Tibial artery (tissue), 4 donors: ENCODE data around the gene OGFOD2.

Experiments
- DNase-seq, 2 donors: peaks; one replicate each; pipeline ENCODE4 v3.0.0-alpha.2; 2019
- H3K27ac ChIP-seq, 2 donors: fragments of 200-600 bp; sonication (generic) in 1 of 2; 1 replicate in 1 of 2; 2 replicates in 1 of 2; pipeline ENCODE4 v1.5.1; 2018 to 2019; ENCODE audit warnings: mild to moderate bottlenecking in 1 of 2
- H3K27me3 ChIP-seq, 2 donors: fragments of 200-600 bp; sonication (generic) in 1 of 2; one replicate each; pipeline versions ENCODE4 v1.5.1 to v1.6.0; 2016 to 2019
- H3K36me3 ChIP-seq, 3 donors: fragments of 200-600 bp; sonication (generic) in 2 of 3; one replicate each; pipeline ENCODE4 v1.5.1; 2016 to 2019; ENCODE audit warnings: mild to moderate bottlenecking in 2 of 3
- H3K4me1 ChIP-seq, 4 donors: fragments of 200-600 bp; sonication (generic) in 2 of 4; 1 replicate in 3 of 4; 2 replicates in 1 of 4; pipeline ENCODE4 v1.5.1; 2016 to 2019
- H3K4me3 ChIP-seq, 2 donors: fragments of 200-600 bp; sonication (generic) in 1 of 2; 1 replicate in 1 of 2; 2 replicates in 1 of 2; pipeline ENCODE4 v1.5.1; 2018 to 2019; ENCODE audit warnings: mild to moderate bottlenecking in 2 of 2
- H3K9me3 ChIP-seq, 3 donors: fragments of 200-600 bp; sonication (generic) in 1 of 3; one replicate each; pipeline ENCODE4 v1.5.1; 2016 to 2019
- CTCF ChIP-seq, 2 experiments: fragments of 200-600 bp in 1 of 2; fragments of 450-650 bp in 1 of 2; IDR thresholded peaks; one replicate each; pipeline ENCODE4 v1.5.1; 2017 to 2019; ENCODE audit warnings: antibody characterized with exemption in 2 of 2, mild to moderate bottlenecking in 1 of 2, moderate library complexity in 1 of 2
- intact Hi-C: fragments of 100-400 bp; cut with DNase I; formaldehyde crosslinking; loops from one replicate; pipeline ENCODE4 v1.15.0; 2023; ENCODE audit warnings: low total_unique reads

Gene OGFOD2

GRCh38 chr12:122976648-122976975 lies 1.6 kb downstream of the OGFOD2 start:
- peak in 1 of 2 donors; percentile 62 for DNase-seq
- H3K36me3 ChIP-seq, result peaks cover 0 to 19% (median under 1%) of the 10 kb centered on the region in 3 donors
- TF ChIP-seq CTCF (IDR thresholded peaks at IDR 0.05), result no peak
- H3K27ac ChIP-seq, result no peak overlapping the region
- H3K4me3 ChIP-seq, result peak overlapping the region; percentile 90 to 99
- H3K9me3 ChIP-seq, result no peaks in the 10 kb centered on the region
- intact Hi-C loops, result no loop called here
- H3K4me1 ChIP-seq, result peaks cover 0 to 64% (median 54%) of the 10 kb centered on the region in 4 donors
- no peaks in the 10 kb centered on the region for H3K27me3 ChIP-seq

GRCh38 chr12:122977153-122977552 lies 2.1 kb downstream of the OGFOD2 start:
- Histone ChIP-seq H3K4me1 (peaks cover 1 to 70% (median 59%) of the 10 kb centered on the region in 4 donors), H3K27ac (no peak overlapping the region), H3K36me3 (peaks cover 0 to 24% (median 5%) of the 10 kb centered on the region in 3 donors), H3K27me3 (no peaks in the 10 kb centered on the region), H3K4me3 (no peak overlapping the region), H3K9me3 (no peaks in the 10 kb centered on the region)
- TF ChIP-seq CTCF (IDR thresholded peaks at IDR 0.05), result no peak
- intact Hi-C loops, result no loop called here
- no peak for DNase-seq

- TF ChIP-seq CTCF (IDR thresholded peaks at IDR 0.05), result no peak
- intact Hi-C loops, result no loop called here
- no peaks in the 10 kb centered on the region for H3K9me3 ChIP-seq
- H3K27me3 ChIP-seq, result no peaks in the 10 kb centered on the region
- peaks cover 0 to 31% (median 12%) of the 10 kb centered on the region in 3 donors for H3K36me3 ChIP-seq
- DNase-seq, result no peak
- H3K4me1 ChIP-seq, result peaks cover 8 to 76% (median 66%) of the 10 kb centered on the region in 4 donors
- H3K4me3 ChIP-seq, result no peak overlapping the region
- H3K27ac ChIP-seq, result no peak overlapping the region
Observed at GRCh38 chr12:122977655-122978392, 2.8 kb downstream of the OGFOD2 start.

- Histone ChIP-seq H3K36me3 (peaks cover 0 to 36% (median 16%) of the 10 kb centered on the region in 3 donors), H3K27ac (no peak overlapping the region), H3K4me3 (no peak overlapping the region), H3K4me1 (peaks cover 11 to 83% (median 73%) of the 10 kb centered on the region in 4 donors), H3K9me3 (no peaks in the 10 kb centered on the region), H3K27me3 (no peaks in the 10 kb centered on the region)
- no peak for TF ChIP-seq CTCF (IDR thresholded peaks at IDR 0.05)
- intact Hi-C loops, result no loop called here
- peak in 1 of 2 donors; percentile 62 for DNase-seq
Observed at GRCh38 chr12:122978507-122978955, 3.5 kb downstream of the OGFOD2 start.

DNA sequence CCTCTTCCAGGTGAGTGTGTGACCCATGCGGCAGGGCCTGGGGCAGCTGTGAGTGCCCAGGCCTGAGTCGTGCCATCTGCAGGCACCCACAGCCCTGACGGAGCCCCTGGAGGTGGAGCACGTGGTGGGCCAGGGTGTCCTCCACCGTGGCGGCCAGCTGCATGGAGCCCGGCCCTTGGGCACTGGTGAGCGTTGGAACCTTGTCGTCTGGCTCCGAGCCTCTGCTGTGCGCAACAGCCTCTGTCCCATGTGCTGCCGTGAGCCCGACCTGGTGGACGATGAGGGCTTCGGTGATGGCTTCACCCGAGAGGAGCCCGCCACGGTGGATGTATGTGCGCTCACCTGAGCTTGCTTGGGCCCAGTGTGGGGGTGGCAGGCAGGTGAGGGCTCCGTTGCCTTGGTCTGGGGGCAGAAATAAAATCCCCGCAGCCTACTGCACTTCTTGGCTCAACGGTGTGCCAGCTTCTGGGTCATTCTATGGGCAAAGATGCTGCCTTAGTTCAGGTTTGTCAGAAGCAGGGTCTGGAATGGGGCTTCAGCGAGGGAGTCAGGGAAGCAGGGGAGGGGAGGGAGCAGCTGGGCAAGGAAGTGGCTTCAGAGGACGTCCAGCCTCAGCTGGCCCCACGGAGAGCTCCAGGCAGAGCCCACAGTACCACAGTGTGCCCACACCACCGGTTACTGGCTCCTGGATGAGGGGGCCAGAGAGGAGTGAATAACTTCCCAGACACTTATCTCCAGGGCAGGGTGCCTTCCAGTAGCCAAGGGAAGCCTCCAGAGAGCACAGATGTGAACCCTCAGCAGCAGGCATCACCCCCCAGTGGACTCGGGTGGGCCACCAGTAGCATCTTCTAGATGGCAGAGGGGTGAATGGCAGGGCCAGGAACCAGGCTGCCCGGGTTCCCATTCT lies 4.2 kb downstream of the OGFOD2 start:
- intact Hi-C loops, result no loop called here
- Histone ChIP-seq H3K27ac (peak overlapping the region; percentile 96 to 98), H3K9me3 (no peaks in the 10 kb centered on the region)

More for the DNA sequence above, 4.2 kb downstream of the OGFOD2 start:
- Histone ChIP-seq H3K4me1 (peaks cover 11 to 84% (median 74%) of the 10 kb centered on the region in 4 donors), H3K36me3 (peaks cover 0 to 36% (median 16%) of the 10 kb centered on the region in 3 donors), H3K27me3 (no peaks in the 10 kb centered on the region), H3K4me3 (peak overlapping the region; percentile 78 to 100)
- TF ChIP-seq CTCF (IDR thresholded peaks at IDR 0.05), result no peak
- peak in 1 of 2 donors; percentile 64 for DNase-seq
